Right lobe of liver (tissue), 6 donors: ENCODE data around the gene SCFD2. TPM values are rescaled to one million over a fixed set of nuclear protein-coding genes. Genes with fewer than 3 reads are reported as not detected.
A peak's percentile ranks its signal among the peaks of the same experiment; 100 is the strongest.
"Not testable (repeated sequence)": the region's sequence is repeated elsewhere in the genome, so short reads cannot be mapped to it uniquely, and the experiment has no call there.

Experiments used
- ATAC-seq, 4 donors: fragments of 200-7000 bp; cut with Tn5 transposase; one replicate each; pipeline ENCODE4 v1.9.1; 2020; ENCODE audit warnings: mild to moderate bottlenecking in 4 of 4, moderate library complexity in 4 of 4
- DNase-seq, 3 donors: peaks; one replicate each; pipeline ENCODE4 v3.0.0-alpha.2; 2020
- H3K27ac ChIP-seq, 3 donors: fragments of 200-600 bp; one replicate each; pipeline ENCODE4 v1.8.0; 2022
- H3K27me3 ChIP-seq, 2 donors: fragments of 200-600 bp; one replicate each; pipeline ENCODE4 v1.8.0; 2022
- H3K36me3 ChIP-seq, 4 donors: fragments of 200-600 bp; sonication (generic) in 1 of 4; one replicate each; pipeline versions ENCODE4 v1.5.1 to v1.8.0; 2017 to 2022; ENCODE audit warnings: control low read depth in 1 of 4
- H3K4me1 ChIP-seq, 4 donors: fragments of 200-600 bp; sonication (generic) in 1 of 4; one replicate each; pipeline versions ENCODE4 v1.5.1 to v1.8.0; 2017 to 2022; ENCODE audit warnings: control low read depth in 1 of 4
- H3K4me3 ChIP-seq, 3 donors: fragments of 200-600 bp; one replicate each; pipeline ENCODE4 v1.8.0; 2022
- H3K9me3 ChIP-seq, 4 donors: fragments of 200-600 bp; sonication (generic) in 1 of 4; one replicate each; pipeline versions ENCODE4 v1.5.1 to v1.8.0; 2017 to 2022; ENCODE audit warnings: control low read depth in 1 of 4
- POLR2A ChIP-seq: fragments of 450-650 bp; IDR thresholded peaks from one replicate; pipeline ENCODE4 v1.6.1; 2017; ENCODE audit warnings: antibody characterized with exemption, mild to moderate bottlenecking
- WGBS: methylation state at CpG from one replicate; pipeline ENCODE4 v1.1.6; 2018; ENCODE audit warnings: low coverage, low lambda C conversion rate; ENCODE audit not compliant: insufficient coverage; ENCODE audit errors: missing lambda C conversion rate; 5-methylcytosine and 5-hydroxymethylcytosine counted together
- intact Hi-C, 2 donors: fragments of 100-400 bp; cut with DNase I; formaldehyde crosslinking; loops; one replicate each; pipeline versions ENCODE4 v1.11.2 to v1.14.1; 2022
- total RNA-seq, 6 experiments: library from RNA; depleted of rRNA in 2 of 6; stranded (reverse); fragments of >200 nt in 2 of 6; fragmentation: NEBNext Ultra II Directional in 3 of 6; extraction: Animal tissue kit (Norgen Biotek cat#: 25700) in 3 of 6; gene quantifications; one replicate each; pipeline versions ENCODE4 v1.1.0 to v1.2.4, GENCODE V29; 2016 to 2023
- TF ChIP-seq, protein P1 (sequence below), 4 donors: fragments of 200-600 bp in 3 of 4; fragments of 450-650 bp in 1 of 4; IDR thresholded peaks; one replicate each; pipeline versions ENCODE4 v1.5.1 to v1.8.0; 2016 to 2022; ENCODE audit warnings: antibody characterized with exemption in 4 of 4, mild to moderate bottlenecking in 2 of 4
- donor health status: DM: no; HTN: yes; CAD: no.
- donor health status: DM: no; HTN: no; CAD: no.
- donor health status: DM: no; HTN: no; CAD: no.
- donor health status: DM: no; HTN: yes; CAD: no.
- donor health status: DM: no; HTN: yes; CAD: no.

The SCFD2 gene
- total RNA-seq, 6 experiments from 2014 or later, result 7.6 to 17.1 (median 10.3) TPM

GRCh38 chr4:53349091-53349491 is 16.8 kb downstream of the SCFD2 start:
- intact Hi-C loops, result no loop called here
- no peak overlapping the region for H3K27ac ChIP-seq

DNA sequence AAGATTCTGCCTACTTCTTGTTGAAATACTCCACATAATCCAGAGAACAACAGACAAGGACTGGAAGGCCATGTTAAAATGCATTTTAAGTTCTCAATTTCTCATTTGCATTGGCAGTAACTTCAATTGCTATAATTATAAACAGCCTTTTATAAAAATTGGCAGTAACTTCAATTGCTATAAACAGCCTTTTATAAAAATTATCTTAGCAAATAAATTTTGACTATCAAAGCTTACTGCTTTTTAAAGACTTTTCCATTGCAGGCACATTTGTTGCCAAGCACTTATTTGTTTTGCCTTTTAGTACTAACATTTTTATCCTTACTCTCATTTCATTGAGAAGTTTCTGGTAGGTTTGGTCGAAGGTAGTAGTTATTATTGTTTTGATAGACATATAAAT is 17.8 kb downstream of the SCFD2 start:
- Histone ChIP-seq H3K36me3 (peaks cover 0 to 9% (median 0%) of the 10 kb centered on the region in 4 donors), H3K27me3 (no peaks in the 10 kb centered on the region), H3K27ac (no peak overlapping the region), H3K4me1 (peaks cover 0 to 7% (median 0%) of the 10 kb centered on the region in 4 donors), H3K9me3 (no peaks in the 10 kb centered on the region), H3K4me3 (no peak overlapping the region)
- TF ChIP-seq, protein P1, sequence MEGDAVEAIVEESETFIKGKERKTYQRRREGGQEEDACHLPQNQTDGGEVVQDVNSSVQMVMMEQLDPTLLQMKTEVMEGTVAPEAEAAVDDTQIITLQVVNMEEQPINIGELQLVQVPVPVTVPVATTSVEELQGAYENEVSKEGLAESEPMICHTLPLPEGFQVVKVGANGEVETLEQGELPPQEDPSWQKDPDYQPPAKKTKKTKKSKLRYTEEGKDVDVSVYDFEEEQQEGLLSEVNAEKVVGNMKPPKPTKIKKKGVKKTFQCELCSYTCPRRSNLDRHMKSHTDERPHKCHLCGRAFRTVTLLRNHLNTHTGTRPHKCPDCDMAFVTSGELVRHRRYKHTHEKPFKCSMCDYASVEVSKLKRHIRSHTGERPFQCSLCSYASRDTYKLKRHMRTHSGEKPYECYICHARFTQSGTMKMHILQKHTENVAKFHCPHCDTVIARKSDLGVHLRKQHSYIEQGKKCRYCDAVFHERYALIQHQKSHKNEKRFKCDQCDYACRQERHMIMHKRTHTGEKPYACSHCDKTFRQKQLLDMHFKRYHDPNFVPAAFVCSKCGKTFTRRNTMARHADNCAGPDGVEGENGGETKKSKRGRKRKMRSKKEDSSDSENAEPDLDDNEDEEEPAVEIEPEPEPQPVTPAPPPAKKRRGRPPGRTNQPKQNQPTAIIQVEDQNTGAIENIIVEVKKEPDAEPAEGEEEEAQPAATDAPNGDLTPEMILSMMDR (IDR thresholded peaks at IDR 0.05), result no peak
- no peak for TF ChIP-seq POLR2A
- WGBS, result 61% methylated on average over 1 of the region's 1 CpG
- no peak for ATAC-seq
- DNase-seq, result no peak
- intact Hi-C loops, result no loop called here

More at GRCh38 chr4:53349091-53349491, 16.8 kb downstream of the SCFD2 start:
- 89% methylated on average over 4 of the region's 4 CpGs for WGBS
- DNase-seq, result no peak
- TF ChIP-seq POLR2A, result no peak
- TF ChIP-seq, protein P1 (IDR thresholded peaks at IDR 0.05), result no peak
- Histone ChIP-seq H3K36me3 (peaks cover 0 to 9% (median 0%) of the 10 kb centered on the region in 4 donors), H3K27me3 (no peaks in the 10 kb centered on the region), H3K9me3 (no peaks in the 10 kb centered on the region), H3K4me3 (no peak overlapping the region), H3K4me1 (peaks cover 0 to 7% (median 0%) of the 10 kb centered on the region in 4 donors)
- no peak for ATAC-seq

DNA sequence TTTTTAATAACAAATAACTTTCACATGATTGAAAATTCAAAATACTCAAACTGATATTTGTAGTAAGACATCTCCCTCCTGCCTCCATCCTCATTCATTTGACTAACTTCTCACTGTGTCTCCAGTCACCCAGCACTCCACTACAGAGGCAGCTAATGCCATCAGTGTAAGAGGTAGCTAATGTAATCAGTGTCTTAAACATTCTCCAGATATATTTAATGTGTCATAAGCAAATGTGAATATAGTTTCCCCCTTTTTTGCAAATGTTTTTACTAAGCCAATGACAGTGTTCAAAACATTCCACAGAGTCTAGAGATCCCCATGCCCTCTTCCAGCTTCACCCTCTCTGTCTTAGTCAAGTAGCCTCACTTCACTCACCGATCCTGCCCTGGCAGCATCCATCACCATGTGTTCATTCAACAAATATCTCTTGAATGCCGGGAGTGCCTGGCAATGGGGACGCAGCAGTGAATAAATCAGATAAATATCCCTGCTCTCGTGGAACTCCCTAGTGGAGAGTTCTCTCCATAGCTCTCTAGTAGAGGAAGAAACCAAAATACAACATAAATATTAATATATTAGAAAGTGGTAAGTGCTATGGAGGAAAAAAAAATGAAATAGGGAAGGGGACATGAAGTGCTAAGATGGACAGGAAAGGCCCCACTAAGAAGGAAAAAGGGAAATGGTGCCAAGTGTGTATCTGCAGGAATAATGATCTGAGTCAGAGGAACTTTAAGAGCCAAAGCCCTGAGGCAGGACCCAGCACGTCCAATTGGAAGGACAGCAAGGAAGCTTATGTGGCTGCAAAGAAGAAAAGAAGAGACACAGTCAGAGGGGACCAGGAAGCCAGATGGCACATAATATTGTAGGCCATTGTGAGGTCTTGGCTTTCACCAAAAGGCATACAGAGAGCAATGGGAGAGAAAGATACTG is 18.7 kb downstream of the SCFD2 start:
- Histone ChIP-seq H3K4me3 (no peak overlapping the region), H3K9me3 (no peaks in the 10 kb centered on the region), H3K4me1 (peaks cover 0 to 7% (median 0%) of the 10 kb centered on the region in 4 donors), H3K27ac (no peak overlapping the region), H3K27me3 (no peaks in the 10 kb centered on the region), H3K36me3 (peaks cover 0 to 2% (median 0%) of the 10 kb centered on the region in 4 donors)
- DNase-seq (no peak), ATAC-seq (no peak)
- intact Hi-C loops, result no loop called here
- TF ChIP-seq POLR2A, result no peak
- TF ChIP-seq, protein P1 (IDR thresholded peaks at IDR 0.05), result no peak
- WGBS, result 79% methylated on average over 5 of the region's 5 CpGs

GRCh38 chr4:53346392-53346791 is 19.5 kb downstream of the SCFD2 start:
- DNase-seq, H3K4me1 ChIP-seq, H3K27me3 ChIP-seq, H3K36me3 ChIP-seq, intact Hi-C loops, H3K4me3 ChIP-seq, H3K9me3 ChIP-seq, H3K27ac ChIP-seq: not testable (repeated sequence)
- 35% methylated on average over 2 of the region's 2 CpGs for whole genome bisulfite sequencing
- ATAC-seq, result peak in 3 of 4 donors; percentile 46 to 78 (median 77)

DNA sequence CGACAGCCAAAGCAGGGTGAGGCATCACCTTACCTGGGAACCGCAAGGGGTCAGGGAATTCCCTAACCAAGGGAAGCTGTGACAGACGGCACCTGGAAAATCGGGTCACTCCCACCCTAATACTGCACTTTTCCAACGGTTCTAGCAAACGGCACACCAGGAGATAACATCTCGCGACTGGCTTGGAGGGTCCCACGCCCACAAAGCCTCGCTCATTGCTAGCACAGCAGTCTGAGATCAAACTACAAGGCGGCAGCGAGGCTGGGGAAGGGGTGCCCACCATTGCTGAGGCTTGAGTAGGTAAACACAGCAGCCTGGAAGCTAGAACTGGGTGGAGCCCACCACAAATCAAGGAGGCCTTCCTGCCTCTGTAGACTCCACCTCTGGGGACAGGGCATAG is 25.7 kb downstream of the SCFD2 start:
- 96% methylated on average over 7 of the region's 12 CpGs for WGBS
- not testable (repeated sequence) for ATAC-seq

GRCh38 chr4:53334916-53335315 is 30.9 kb downstream of the SCFD2 start:
- H3K4me1 ChIP-seq, H3K9me3 ChIP-seq, DNase-seq, H3K27me3 ChIP-seq, H3K36me3 ChIP-seq, H3K27ac ChIP-seq, H3K4me3 ChIP-seq, intact Hi-C loops: not testable (repeated sequence)
- ATAC-seq, result peak in 1 of 4 donors; percentile 49
- 75% methylated on average over 4 of the region's 6 CpGs for WGBS

More for the DNA sequence above, 25.7 kb downstream of the SCFD2 start:
- DNase-seq, intact Hi-C loops, H3K27ac ChIP-seq, H3K4me1 ChIP-seq, H3K36me3 ChIP-seq, H3K27me3 ChIP-seq, H3K9me3 ChIP-seq, H3K4me3 ChIP-seq: not testable (repeated sequence)
